ENCODE measurements around the gene RDH16. TPM values are rescaled to one million over a fixed set of nuclear protein-coding genes. Genes with fewer than 3 reads are reported as not detected.
"Not testable (repeated sequence)": the region's sequence is repeated elsewhere in the genome, so short reads cannot be mapped to it uniquely, and the experiment has no call there.

The RDH16 gene
- polyA plus RNA-seq, 1 donor from 2014 or later, result 0.09 TPM

GRCh38 chr12:56980268-56980667 lies 22.9 kb upstream of the RDH16 start:
- Mint-ChIP-seq H3K4me3 (no peak overlapping the region), H3K27ac (no peak overlapping the region), H3K9me3 (peaks cover 0 to under 1% (median 0%) of the 10 kb centered on the region in 3 donors), H3K27me3 (no peaks in the 10 kb centered on the region), H3K36me3 (peaks cover 14% of the 10 kb centered on the region), H3K4me1 (no peaks in the 10 kb centered on the region)

GRCh38 chr12:56979628-56980027 lies 22.2 kb upstream of the RDH16 start:
- Mint-ChIP-seq H3K4me3 (no peak overlapping the region), H3K27me3 (no peaks in the 10 kb centered on the region), H3K27ac (no peak overlapping the region), H3K36me3 (peaks cover 14% of the 10 kb centered on the region), H3K9me3 (peaks cover 0 to 2% (median 0%) of the 10 kb centered on the region in 3 donors), H3K4me1 (no peaks in the 10 kb centered on the region)

DNA sequence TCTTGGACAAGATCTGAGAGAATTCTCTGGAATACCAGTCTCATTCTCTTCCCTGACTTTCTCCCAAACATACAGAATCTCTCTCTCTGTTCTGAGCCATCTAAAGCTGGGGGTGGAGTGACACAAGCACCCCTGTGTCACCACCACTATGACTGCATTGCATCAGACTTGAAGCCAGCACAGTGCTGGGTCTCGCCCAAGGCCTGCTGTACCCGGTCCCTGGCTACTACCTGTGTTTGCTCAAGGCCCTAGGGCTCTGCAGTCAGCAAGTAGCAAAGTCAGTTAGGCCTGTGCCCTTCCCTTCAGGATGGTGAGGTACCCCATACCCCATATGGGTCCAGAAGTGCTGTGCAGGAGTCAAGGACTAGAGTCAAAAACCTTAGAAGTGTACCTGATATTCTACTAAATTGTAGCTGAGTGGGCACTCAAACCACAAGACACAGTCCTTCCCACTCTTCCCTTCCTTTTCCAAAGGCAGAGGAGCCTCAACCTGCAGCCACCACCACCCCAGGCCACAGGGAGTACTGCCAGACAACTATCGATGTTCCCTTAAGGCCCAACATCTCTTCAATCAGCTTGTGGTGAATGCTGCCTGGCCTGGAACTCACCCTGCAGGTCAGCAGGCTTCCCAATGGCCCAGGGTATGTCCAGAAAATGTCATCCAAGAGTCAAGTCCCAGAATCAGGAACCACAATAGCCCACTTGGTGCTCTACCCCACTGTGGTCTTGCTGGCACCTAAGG lies 21.2 kb upstream of the RDH16 start:
- H3K27ac Mint-ChIP-seq, result no peak overlapping the region
- no peak overlapping the region for H3K4me3 Mint-ChIP-seq
- no peaks in the 10 kb centered on the region for H3K4me1 Mint-ChIP-seq
- H3K9me3 Mint-ChIP-seq, result peaks cover 0 to 2% (median 0%) of the 10 kb centered on the region in 3 donors
- H3K36me3 Mint-ChIP-seq, result peaks cover 14% of the 10 kb centered on the region
- H3K27me3 Mint-ChIP-seq, result no peaks in the 10 kb centered on the region

DNA sequence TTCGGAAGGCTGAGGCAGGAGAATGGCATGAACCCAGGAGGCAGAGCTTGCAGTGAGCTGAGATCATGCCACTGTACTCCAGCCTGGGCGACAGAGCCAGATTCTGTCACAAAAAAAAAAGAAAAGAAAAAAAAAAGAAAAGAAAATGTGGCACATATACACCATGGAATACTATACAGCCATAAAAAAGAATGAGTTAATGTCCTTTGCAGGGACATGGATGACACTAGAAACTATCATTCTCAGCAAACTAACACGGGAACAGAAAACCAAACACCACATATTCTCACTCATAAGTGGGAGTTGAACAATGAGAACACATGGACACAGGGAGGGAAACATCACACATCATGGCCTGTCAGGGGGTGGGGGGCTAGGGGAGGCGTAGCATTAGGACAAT lies 20.0 kb upstream of the RDH16 start:
- H3K4me3 Mint-ChIP-seq, H3K27ac Mint-ChIP-seq, H3K27me3 Mint-ChIP-seq, H3K9me3 Mint-ChIP-seq, H3K4me1 Mint-ChIP-seq: not testable (repeated sequence)
- peaks cover 14% of the 10 kb centered on the region for H3K36me3 Mint-ChIP-seq

DNA sequence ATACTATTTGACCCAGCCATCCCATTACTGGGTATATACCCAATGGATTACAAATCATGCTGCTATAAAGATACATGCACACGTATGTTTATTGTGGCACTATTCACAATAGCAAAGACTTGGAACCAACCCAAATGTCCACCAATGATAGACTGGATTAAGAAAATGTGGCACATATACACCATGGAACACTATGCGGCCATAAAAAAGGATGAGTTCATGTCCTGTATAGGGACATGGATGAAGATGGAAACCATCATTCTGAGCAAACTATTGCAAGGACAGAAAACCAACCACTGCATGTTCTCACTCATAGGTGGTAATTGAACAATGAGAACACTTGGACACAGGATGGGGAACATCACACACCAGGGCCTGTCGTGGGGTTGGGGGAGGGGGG lies 16.8 kb upstream of the RDH16 start:
- not testable (repeated sequence) for H3K4me1 Mint-ChIP-seq, H3K9me3 Mint-ChIP-seq

GRCh38 chr12:56968910-56969309 lies 11.5 kb upstream of the RDH16 start:
- not testable (repeated sequence) for H3K36me3 Mint-ChIP-seq, H3K27me3 Mint-ChIP-seq, H3K27ac Mint-ChIP-seq, H3K9me3 Mint-ChIP-seq, H3K4me3 Mint-ChIP-seq, H3K4me1 Mint-ChIP-seq

More for the DNA sequence above, 16.8 kb upstream of the RDH16 start:
- H3K36me3 Mint-ChIP-seq, H3K27ac Mint-ChIP-seq, H3K27me3 Mint-ChIP-seq, H3K4me3 Mint-ChIP-seq: not testable (repeated sequence)

DNA sequence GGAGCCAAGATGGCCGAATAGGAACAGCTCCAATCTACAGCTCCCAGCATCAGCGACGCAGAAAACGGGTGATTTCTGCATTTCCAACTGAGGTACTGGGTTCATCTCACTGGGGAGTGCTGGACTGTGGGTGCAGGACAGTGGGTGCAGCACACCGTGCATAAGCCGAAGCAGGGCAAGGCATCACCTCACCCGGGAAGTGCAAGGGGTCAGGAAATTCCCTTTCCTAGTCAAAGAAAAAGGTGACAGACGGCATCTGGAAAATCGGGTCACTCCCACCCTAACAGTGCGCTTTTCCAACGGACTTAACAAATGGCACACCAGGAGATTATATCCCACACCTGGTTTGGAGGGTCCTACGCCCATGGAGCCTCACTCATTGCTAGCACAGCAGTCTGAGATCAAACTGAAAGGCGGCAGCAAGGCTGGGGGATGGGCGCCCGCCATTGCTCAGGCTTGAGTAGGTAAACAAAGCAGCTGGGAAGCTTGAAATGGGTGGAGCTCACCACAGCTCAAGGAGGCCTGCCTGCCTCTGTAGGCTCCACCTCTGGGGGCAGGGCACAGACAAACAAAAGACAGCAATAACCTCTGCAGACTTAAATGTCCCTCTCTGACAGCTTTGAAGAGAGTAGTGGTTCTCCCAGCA lies 8.7 kb upstream of the RDH16 start:
- not testable (repeated sequence) for H3K36me3 Mint-ChIP-seq, H3K9me3 Mint-ChIP-seq, H3K4me3 Mint-ChIP-seq, H3K27ac Mint-ChIP-seq, H3K27me3 Mint-ChIP-seq, H3K4me1 Mint-ChIP-seq

- H3K27ac Mint-ChIP-seq, H3K4me1 Mint-ChIP-seq, H3K4me3 Mint-ChIP-seq, H3K27me3 Mint-ChIP-seq, H3K36me3 Mint-ChIP-seq, H3K9me3 Mint-ChIP-seq: not testable (repeated sequence)
Observed at GRCh38 chr12:56965124-56965523, 7.7 kb upstream of the RDH16 start.

DNA sequence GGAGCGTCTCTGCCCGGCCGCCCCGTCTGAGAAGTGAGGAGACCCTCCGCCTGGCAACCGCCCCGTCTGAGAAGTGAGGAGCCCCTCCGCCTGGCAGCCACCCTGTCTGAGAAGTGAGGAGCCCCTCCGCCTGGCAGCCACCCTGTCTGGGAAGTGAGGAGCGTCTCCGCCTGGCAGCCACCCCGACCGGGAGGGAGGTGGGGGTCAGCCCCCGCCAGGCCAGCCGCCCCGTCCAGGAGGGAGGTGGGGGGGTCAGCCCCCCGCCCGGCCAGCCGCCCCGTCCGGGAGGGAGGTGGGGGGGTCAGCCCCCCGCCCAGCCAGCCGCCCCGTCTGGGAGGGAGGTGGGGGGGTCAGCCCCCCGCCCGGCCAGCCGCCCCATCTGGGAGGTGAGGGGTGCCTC lies 6.1 kb upstream of the RDH16 start:
- not testable (repeated sequence) for H3K27me3 Mint-ChIP-seq, H3K4me1 Mint-ChIP-seq, H3K4me3 Mint-ChIP-seq, H3K36me3 Mint-ChIP-seq, H3K27ac Mint-ChIP-seq, H3K9me3 Mint-ChIP-seq

GRCh38 chr12:56962247-56962646 lies 4.8 kb upstream of the RDH16 start:
- H3K4me3 Mint-ChIP-seq, result not testable (repeated sequence)

GRCh38 chr12:56958422-56958821 lies 1.0 kb upstream of the RDH16 start:
- no peaks in the 10 kb centered on the region for H3K4me1 Mint-ChIP-seq
- peaks cover 6% of the 10 kb centered on the region for H3K36me3 Mint-ChIP-seq
- peaks cover 0 to 5% (median 2%) of the 10 kb centered on the region in 3 donors for H3K9me3 Mint-ChIP-seq
- H3K4me3 Mint-ChIP-seq, result no peak overlapping the region
- H3K27me3 Mint-ChIP-seq, result peaks cover 10% of the 10 kb centered on the region
- no peak overlapping the region for H3K27ac Mint-ChIP-seq

More at GRCh38 chr12:56962247-56962646, 4.8 kb upstream of the RDH16 start:
- H3K9me3 Mint-ChIP-seq, H3K27me3 Mint-ChIP-seq, H3K36me3 Mint-ChIP-seq, H3K4me1 Mint-ChIP-seq, H3K27ac Mint-ChIP-seq: not testable (repeated sequence)

DNA sequence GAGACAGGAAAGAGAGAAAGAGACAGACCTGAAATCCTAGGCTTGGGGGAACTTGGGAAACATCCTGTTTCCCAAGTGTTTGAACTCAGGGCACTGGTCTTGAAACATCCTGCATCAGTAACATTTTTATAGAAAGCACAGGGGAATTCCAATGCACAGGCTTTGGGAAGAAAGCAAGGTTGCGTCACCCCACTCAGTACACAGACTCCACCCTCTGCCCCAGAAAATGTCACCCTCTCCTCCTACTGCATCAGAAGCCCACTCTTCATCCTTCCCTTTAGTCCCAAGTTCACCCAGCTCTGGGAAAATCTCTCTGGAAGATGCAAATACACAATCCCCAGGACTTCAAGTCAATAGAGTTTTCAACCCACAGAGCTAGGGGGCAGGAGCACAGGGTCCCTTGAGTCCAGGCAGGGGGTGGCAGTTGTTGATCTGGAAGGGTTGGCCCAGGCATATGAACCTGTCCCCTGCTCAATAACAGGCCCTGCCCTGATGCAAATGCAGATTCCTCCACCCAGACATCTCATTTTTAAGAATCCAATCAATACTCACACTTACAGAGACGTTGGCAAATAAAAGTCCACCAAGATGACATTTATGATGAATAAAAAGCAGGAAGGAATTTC lies 1.7 kb downstream of the RDH16 start:
- H3K4me1 Mint-ChIP-seq, result no peaks in the 10 kb centered on the region
- H3K4me3 Mint-ChIP-seq, result no peak overlapping the region
- no peak overlapping the region for H3K27ac Mint-ChIP-seq
- H3K9me3 Mint-ChIP-seq, result peaks cover 0 to 3% (median 2%) of the 10 kb centered on the region in 3 donors
- peaks cover 11% of the 10 kb centered on the region for H3K36me3 Mint-ChIP-seq
- H3K27me3 Mint-ChIP-seq, result peaks cover 10% of the 10 kb centered on the region

- Mint-ChIP-seq H3K27me3 (peaks cover 10% of the 10 kb centered on the region), H3K36me3 (peaks cover 13% of the 10 kb centered on the region), H3K9me3 (peaks cover 0 to 3% (median 2%) of the 10 kb centered on the region in 3 donors), H3K4me3 (no peak overlapping the region), H3K4me1 (no peaks in the 10 kb centered on the region), H3K27ac (no peak overlapping the region)
Observed at GRCh38 chr12:56954958-56955355, 2.5 kb downstream of the RDH16 start.

DNA sequence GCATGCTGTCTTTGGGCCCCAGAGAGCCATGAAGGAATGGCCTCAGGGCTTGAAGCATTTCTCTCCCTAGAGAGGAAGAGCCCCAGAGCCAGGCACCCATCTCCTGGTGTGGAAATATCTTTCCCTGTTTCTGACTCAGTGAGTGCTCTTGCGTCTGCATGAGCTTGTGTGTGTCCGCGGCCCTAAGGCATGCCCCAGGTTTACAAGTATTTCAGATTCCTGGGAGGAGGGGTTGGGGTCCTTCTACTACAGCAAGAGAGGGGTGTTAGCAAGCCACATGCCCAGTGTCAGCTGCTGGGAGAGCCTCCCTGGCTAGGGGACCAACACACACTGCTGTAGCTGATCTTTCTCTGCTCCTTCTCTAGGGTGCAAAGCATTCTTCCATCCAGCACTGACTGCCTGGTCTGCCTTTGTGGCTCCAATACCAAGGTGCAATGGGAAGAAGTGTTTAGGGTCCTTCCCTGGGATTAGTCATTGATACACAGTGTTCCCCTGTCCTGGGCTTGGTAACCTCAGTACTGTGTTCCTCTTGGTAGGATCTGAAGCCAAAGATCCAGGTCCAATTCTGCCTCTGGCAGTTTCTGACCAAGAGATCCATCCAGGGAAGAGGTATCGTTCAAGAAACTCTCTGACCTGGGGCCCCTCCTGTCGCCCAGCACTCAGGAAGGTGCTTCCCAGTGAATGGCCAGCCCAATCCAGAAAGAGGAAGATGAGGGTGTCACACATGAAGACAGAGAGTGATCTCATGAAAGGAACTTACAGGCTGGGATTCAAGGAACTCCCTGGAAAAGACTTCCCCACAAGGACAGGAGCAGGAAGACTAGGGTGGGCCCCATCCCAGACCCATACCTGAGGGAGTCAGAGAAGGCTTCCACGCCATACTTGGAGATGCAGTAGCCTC lies 3.1 kb downstream of the RDH16 start:
- H3K27me3 Mint-ChIP-seq, result peaks cover 10% of the 10 kb centered on the region
- no peak overlapping the region for H3K27ac Mint-ChIP-seq
- H3K4me1 Mint-ChIP-seq, result no peaks in the 10 kb centered on the region
- no peak overlapping the region for H3K4me3 Mint-ChIP-seq
- H3K36me3 Mint-ChIP-seq, result peaks cover 13% of the 10 kb centered on the region
- H3K9me3 Mint-ChIP-seq, result peaks cover 0 to 3% (median 2%) of the 10 kb centered on the region in 3 donors

DNA sequence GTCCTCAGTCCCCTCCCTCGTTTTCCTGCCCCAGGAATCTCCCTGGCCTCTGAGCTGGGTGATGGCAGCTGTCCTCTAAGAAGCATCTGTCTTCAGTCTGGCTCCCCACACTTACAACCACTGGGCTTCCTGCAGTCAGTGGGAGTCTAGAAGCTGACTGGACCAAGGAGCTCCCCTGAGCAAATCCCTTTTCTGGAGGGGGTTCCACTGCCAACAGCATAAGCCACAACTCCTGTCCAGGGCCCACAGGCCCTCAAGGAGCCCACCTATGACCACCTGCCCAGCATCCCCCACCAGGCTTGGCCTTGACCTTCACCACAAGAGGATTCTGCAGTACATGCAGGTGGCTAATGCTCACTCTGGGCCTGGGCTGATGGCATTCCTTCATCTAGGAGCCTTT lies 4.1 kb downstream of the RDH16 start:
- Mint-ChIP-seq H3K4me1 (no peaks in the 10 kb centered on the region), H3K27me3 (peaks cover 13% of the 10 kb centered on the region), H3K27ac (no peak overlapping the region), H3K9me3 (peaks cover 0 to 3% (median 2%) of the 10 kb centered on the region in 3 donors), H3K4me3 (no peak overlapping the region), H3K36me3 (peaks cover 13% of the 10 kb centered on the region)
